IPS-NIHi11 (cell line): ENCODE results near the gene SF3B1.
"Not testable (repeated sequence)": the region's sequence is repeated elsewhere in the genome, so short reads cannot be mapped to it uniquely, and the experiment has no call there.

Source experiments
- DNase-seq: peaks from one replicate; pipeline ENCODE4 v3.0.0; 2012; ENCODE audit warnings: mixed read lengths, low spot score

The SF3B1 gene

DNA sequence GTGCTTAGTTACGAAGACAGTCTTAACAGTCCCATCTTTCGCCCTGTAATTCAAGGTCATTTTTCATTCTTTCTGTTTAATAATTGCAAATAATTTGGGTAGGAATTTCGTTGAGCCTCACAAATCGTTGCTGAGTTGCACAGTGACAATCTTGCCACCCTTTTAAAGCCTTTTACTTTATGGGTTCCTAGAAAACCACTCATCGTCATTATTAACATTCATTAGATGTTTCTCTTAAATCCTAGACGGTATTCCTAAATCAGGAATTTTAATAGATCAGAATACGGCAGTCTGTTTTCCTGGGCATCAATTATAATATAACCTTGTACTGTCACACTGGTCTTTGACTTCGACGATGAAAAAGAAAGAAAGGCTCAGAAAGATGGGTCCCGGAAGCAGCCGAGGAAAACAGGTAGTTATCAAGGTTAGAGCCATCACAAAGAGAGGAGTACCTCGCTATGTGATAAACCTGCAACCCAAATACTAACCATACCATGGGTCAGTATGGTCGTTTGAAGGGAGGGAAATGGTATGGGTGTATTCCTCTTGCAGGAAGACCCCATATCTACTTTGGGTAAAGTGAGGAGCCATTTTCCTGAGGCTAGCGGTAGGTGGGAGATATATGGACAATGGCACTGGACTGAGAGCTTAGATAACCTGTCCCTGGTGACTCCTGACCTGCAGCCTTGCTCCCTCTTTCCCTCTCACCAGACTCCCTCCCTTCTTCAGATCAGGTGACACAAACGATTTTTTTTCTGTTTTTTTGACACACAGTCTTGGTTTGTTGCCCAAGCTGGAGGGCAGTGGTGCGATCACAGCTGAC lies 981 bp upstream of the SF3B1 start:
- no peak for DNase-seq

DNA sequence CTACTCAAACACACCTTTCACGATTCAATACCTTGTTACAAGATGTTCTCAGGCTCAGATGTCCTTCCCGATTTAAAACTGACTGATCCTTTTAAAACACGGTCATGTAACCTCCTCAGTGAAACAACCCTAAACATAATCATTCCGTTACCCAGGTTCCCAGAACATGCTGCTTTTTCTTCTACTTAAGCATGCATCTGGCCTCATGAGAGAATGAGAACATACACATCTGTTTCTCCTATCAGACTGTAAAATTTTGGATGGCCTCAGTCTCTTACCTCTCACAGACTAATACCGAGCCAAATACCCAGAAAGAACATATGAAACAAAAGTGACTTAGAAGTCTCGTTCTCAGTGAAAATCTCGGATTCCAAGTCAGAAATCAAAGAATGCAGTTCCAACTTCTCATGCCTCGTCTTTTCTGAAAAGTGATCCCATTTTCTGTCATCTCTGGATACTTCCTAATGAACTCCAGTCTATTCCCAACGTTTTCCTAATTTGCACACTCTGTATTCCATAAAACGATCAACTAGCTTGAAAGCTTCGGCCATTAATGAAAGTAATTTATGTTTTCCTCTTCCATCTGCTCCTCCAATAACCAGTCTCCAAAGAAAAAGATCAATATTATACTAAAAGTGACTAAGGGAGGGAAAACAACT lies 919 bp downstream of the SF3B1 start:
- no peak for DNase-seq

DNA sequence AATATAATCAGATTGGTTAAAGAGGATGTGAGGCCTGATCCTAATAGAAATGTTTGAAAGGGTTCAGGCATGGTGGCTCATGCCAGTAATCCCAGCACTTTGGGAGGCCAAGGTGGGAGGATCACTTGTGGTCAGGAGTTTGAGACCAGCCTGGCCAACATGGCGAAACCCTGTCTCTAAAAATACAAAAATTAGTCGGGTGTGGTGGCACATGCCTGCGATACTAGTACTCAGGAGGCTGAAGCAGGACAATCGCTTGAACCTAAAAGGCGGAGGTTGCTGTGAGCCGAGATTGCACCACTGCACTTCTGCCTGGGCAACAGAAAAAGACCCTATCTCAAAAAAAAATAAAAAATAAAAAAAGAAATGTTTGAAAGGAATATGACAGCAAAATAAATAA lies 2.3 kb downstream of the SF3B1 start:
- DNase-seq, result not testable (repeated sequence)

DNA sequence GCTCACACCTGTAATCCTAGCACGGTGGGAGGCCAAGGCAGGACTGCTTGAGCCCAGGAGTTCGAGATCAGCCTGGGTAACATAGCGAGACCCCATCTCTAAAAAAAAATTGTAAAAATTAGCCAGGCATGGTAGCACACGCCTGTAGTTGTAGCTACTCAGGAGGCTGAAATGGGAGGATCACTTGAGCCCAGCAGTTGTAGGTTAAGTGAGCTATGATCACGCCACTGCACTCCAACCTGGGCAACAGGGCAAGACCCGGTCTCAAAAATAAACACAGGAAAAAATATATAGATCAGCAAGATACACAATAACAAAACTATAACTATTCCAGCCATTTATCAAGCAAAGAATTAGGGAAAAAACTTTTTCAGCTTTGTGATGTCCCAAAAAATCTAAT lies 3.0 kb downstream of the SF3B1 start:
- DNase-seq, result no peak

DNA sequence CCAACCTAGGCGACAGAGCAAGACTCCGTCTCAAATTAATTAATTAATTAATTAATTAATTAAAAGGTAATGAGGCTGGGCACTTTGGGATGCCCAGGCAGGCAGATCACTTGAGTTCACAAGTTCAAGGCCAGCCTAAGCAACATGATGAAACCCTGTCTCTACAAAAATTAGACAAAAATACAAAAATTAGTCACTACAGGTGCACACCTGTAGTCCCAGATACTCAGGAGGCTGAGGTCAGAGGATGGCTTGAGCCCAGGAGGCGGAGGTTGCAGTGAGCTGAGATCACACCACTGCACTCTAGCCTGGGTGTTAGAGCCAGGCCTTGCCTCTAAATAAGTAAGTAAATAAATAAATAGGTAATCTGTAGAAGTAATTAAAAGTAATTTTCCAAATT lies 6.8 kb downstream of the SF3B1 start:
- no peak for DNase-seq

DNA sequence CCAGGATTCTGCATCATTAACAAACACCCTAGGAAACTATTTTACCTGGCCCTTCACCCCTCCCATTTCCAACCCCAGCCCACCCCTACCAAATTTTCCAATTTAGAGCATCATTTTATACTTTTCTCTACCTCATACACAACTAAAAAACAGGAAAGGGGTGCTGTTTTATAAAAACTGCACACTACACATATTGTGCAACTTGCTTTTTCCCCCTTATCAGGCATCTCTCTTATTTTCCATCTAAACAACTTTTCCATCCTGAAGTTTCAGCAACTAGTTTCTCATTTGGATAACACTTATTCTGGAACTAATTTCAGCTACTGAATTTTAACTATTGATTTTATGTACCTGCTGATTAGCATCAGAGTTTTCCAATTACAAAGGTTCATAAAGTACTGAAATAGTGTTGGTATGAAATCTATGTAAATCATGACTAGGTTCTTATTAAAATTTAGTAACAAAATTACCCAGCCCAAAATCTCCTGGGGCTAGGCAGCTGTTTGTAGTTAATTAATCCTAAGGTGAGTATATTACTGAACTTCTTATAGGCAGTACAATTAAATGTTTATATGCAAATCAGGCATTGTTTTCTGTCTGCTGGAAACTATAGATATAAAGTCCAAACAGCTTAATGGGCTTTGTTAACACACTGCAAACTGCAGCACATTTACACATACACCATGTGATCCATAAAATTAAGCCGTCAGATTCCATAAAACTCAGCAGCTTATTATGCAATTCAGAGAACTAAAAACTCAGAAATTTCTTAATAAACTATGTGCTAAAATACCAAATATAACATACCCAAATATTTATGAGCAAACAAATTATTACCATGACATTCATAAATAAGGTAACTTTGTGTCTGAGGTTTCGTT lies 7.9 kb downstream of the SF3B1 start:
- DNase-seq, result no peak

DNA sequence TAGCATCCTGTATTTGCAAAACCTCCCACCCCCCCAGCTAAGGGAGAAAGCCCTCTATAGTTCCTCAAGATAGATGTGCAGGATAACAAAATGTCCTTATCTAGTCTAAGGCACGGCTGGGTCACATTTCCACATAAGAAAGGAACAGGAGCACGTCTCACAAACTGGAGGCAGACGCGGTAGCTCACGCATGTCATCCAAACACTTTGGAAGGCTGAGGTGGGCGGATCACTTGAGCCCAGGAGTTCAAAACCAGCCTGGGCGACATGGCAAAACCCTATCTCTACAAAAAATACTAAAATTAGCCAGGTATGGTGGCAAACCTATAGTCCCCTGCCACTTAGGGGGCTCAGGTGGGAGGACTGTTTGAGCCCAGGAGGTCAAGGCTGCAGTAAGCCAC lies 9.3 kb downstream of the SF3B1 start:
- no peak for DNase-seq

DNA sequence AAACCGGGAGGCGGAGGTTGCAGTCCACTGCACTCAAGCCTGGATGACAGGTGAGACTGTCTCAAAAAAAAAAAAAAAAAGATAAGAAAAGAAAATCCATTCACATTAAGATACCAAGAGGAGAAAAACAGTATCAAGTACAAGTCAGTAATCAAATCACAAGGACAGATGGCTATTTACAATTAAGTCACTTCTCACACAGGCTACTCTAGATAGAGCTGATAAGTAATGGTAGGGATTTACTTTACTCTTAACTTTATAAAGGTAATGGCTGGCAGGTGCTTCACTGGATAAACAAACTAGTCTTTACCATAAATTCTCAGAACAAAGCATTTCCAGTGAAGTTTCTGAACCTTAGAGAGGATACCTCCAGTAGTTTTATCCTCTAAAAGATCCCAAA lies 11.5 kb downstream of the SF3B1 start:
- no peak for DNase-seq

DNA sequence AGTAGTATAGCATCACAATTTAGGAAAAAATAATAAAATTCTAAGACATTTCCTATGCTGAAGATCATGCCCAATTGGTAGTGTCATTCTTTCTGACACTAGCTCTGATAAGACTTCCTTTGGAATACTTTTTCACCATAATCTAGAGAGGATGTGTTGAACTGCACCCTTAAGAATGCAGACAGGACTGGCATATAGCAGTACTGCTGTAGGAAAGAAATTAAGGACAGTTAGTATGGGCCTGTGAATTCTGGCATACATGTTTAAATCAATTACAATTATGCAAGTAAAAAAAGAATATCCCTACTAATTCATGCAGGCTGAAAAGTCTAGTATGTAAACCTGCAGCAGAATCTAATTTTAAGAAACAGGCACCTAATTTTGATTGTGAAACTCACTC lies 15.4 kb downstream of the SF3B1 start:
- DNase-seq, result no peak

DNA sequence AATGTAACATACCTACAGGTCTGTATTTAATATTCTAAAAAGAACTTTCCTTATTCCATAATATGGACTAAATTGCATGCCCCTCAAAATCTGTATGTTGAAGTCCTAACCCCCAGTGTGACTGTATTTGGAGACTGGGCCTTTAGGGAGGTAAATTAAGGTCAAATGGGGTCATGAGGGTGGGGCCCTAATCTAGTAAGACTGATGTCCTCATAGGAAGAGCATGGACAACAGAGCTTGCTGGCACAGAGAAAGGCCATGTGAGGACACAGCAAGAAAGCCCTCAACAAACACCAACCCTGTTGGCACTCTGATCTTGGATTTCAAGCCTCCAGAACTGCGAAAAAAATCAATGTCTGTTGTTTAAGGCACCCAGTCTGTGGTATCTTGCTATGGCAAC lies 18.6 kb downstream of the SF3B1 start:
- DNase-seq, result no peak

DNA sequence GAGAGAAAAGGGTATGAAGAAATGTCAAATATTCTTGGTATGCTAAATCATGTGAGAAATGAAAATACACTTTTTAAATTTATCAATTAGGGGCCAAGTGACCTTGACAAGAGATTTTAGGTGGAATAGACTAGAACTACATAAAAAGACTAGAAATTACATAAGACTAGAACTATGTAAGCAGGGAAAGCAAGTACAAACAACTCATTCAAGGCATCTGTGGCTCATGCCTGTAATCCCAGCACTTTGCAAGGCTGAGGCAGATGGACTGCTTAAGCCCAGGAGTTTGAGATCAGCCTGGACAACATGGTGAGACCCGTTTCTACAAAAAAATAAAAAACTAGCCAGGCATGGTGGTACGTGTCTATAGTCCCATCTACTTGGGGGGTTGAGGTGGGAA lies 20.3 kb downstream of the SF3B1 start:
- no peak for DNase-seq

DNA sequence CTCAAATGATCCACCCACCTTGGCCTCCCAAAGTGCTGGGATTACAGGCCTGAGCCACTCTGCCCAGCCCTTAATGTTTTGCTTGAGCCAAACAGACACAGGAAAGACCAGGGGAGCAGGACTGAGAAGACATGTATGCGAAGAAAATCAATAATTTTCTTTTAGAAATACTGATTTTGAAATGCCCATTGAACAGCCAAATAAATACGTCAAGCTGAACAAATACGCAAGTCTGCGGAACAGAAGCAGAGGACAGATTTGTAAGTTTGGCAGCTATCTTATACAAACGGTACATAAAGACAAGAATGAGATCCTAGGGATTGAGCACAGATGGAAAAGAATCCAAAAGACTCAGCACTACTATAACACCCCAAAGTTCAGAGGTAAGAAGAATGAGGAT lies 20.8 kb downstream of the SF3B1 start:
- no peak for DNase-seq

DNA sequence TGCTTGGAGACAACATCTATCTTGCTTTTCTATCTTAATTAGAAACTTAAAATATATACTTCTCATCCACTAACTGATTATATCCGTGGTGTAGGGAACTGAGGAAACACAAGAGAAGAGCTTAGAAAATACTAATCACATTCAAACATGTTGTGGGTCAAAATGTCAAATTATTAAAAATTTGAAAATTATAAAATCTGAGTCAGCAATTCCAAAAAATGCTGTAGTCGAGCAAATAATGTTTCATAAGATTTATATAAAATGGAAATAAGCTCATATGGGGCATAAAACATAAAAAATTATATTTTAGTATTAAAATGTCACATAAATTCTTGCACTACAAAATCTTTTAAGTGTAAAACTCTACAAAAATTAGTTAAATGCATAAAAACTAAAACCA lies 29.2 kb downstream of the SF3B1 start:
- DNase-seq, result no peak

DNA sequence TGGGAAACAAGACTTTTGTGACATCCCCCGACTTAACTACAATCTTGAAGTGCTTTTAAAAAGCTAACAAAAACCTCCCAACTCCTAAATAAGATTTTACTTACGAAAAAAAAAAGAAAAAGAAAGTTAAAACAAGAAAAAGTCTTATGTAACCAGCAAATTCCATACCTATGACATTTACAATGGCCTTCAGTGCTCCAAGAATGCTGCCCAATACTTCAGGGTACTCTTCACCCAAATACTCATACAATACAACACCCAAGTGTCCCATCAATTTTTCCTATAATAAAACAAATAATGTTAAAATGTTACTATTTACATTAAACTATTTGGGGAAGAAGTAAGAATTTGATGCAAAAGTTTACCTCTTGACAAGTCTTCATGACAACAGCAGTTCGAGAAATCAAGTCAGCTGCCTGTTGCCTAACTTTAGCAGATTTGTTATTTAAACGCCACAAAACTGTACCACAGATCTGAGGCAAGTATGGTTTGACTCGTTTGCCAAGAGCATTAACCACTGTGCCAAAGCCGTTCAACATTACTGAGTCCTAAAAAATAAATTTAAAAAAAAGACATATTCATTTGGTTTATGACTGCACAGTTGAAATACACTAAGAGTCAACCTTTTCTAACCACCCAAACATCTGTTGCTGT lies 34.8 kb downstream of the SF3B1 start:
- no peak for DNase-seq

DNA sequence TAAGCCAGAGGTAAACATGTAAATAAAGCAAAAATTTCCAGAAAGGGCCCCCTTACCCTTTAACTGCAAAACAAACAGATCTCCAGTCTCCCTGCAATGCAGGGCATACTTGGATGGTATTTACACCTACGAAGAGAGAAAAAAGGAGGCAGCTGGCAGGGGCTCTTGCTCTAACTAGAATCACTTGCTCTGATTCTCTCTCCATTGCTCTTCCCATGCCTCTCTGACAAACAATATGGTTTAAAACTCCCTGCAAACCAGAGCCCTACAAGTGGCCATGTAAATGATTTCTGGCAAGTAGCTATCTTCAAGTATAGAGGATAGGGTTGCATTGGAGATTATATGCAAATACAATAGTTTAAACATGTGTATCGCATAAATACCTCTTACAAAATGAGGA lies 35.9 kb downstream of the SF3B1 start:
- no peak for DNase-seq

DNA sequence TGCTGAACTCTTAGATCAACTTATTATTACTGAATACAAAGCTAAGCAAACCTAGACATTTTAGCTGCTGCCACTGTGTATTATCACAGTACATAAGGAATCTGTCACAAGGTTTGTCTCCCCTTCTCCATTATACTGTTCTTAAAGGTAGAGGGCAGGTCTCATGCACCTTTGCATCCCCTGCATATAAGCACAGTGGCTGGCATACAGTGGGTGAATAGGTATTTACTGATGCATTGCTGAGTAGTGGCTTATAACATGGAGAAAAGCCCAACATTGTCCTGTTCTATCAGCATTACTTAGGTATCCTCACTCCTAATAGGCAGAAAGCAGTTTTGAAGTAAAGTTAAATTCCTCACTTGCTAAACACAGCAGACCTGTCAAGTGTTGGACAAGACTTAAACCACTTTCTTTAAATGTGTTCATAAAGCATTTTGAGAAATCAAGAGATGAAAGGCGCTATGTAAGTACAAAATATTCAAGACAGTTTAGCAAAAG lies 43.6 kb downstream of the SF3B1 start:
- no peak for DNase-seq

DNA sequence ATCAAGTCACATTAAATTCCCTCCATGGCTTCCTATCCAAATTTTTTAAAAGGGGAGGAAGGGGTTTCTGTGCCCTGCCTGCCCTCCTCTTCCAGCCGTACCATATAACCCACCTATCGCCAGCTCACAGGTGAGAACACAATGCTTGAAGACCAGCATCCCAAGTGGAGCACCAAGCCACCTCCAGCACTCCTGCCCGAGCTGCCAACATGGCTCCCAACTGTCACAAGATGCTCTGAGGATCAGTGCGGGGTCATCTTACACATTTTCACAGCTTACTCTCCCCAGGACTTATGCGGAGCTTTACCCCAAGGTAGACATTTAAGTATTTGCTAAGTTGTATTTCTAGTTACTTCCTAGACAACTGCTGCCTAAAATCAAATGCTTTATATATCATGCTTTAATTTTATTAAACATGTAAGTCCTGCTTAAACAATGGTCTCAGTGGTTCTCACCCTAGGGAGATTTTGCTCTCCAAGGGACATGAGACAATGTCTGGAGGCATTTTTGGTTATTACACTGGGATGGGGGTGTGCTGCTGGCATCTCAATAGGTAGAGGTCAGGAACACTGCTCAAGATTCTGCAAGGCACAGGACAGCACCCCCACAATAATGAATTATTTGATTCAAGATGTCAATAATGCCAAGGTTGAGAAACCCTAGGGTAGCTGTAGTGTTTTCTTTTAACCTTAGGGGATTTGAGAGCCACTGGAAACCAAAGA lies 45.8 kb downstream of the SF3B1 start:
- DNase-seq, result no peak

DNA sequence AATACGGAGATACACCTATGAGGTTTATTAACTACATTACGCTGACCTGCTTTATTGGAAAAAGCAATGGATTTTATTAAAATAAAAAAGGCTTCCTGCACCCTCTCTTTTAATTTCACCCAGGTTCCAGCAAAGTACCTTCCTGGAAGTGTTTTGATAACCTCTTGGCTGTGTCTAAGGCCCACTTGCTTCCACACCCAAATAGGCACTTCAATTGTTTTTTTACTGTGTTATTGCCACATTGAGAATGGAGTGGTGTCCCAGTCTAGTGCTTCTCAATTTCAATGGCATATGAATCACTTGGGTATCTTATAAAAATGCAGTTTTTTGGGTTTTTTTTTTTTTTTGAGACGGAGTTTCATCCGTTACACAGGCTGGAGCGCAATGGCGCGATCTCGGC lies 47.6 kb downstream of the SF3B1 start:
- DNase-seq, result no peak

DNA sequence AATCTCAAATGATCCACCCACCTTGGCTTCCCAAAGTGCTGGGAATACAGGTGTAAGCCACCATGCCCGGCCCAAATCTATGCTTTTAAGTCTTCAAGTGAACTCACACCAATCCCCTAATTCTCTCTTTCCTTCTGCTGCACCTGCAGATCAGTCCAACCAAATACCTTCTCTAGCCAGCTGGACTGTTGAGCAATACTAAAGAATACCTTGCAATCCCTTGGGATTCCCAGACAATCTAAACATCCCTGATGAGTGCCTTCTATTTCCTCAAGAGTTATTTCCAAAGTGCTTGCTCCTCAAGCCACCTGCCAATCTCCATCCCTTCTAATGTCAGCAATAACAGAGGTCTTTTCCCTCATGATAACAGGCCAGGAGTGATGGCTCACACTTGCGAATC lies 48.6 kb downstream of the SF3B1 start:
- DNase-seq, result no peak

DNA sequence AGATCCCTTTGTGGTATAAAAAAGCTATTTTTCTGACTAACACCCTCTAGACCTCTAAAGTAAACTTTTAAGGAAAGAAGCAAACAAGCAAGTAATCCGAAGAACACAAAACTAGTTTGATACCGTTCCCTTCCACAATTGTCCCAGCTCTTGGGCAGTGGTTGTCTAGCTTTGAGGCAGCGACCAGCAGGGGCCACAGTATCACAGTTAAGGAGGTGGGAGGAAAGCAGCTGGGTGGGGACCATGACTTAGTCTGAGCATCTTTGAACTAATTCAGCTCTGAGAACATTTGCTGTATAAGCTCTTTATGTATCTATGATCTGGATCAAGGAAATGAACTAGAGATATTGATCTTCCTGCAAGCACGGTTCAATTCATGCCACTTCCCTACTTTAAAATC lies 51.0 kb downstream of the SF3B1 start:
- no peak for DNase-seq

DNA sequence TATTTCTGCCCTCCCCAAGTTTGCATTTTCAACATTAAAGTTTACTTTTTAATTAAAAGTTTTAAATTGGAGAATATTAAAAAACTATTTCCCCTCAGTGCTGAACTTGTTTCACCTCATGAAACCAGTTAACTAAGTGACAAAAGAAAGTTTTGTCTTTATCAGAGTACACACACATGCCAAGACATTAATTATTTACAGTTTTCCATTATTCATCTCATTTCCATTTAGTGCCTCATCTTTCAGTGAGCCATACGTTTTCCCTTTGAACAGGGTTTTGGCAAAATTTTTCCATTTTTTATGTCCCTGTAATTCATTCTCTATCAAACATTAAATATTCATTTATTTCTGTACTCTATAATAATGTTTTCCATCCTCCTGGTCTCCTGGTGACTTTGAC lies 53.2 kb downstream of the SF3B1 start:
- no peak for DNase-seq

DNA sequence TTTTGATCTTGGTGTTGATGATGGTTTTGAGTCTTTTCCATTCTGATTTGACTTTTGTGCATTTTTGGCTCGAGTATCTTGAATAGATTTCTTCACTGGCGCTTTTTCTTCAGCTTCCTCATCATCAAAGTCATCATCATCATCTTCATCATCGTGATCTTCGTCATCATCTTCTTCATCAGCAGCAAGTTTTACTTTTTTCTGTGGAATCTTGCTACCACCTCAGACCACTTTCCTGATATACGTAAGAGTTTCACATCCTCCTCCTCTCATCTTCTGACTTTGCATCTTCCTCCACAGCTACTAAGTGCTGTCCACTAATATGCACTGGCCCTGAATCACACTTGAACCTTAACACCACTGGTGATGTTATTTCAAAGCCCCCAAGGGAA lies 54.9 kb downstream of the SF3B1 start:
- not testable (repeated sequence) for DNase-seq
